Right ventricle myocardium inferior (tissue), 1 donor: ENCODE results near the gene YLPM1. TPM values are rescaled to one million over a fixed set of nuclear protein-coding genes. Genes with fewer than 3 reads are reported as not detected.

ENCODE experiments used
- ATAC-seq: fragments of 200-7000 bp; cut with Tn5 transposase; one replicate; pipeline ENCODE4 v1.9.1; 2020; ENCODE audit warnings: mild to moderate bottlenecking, moderate library complexity
- DNase-seq: peaks from one replicate; pipeline ENCODE4 v3.0.0; 2021; ENCODE audit errors: missing footprints
- intact Hi-C: fragments of 100-400 bp; cut with DNase I; formaldehyde crosslinking; loops from one replicate; pipeline ENCODE4 v1.11.0; 2022
- total RNA-seq: library from RNA; stranded (reverse); fragmentation: NEBNext Ultra II Directional; extraction: Animal tissue kit (Norgen Biotek cat#: 25700); gene quantifications from one replicate; pipeline ENCODE4 v1.2.1, GENCODE V29; 2021
- donor health status: DM: no; HTN: yes; CAD: no; lungs with severe emphysema.

The YLPM1 gene
- total RNA-seq, 1 donor from 2014 or later: 27.1 TPM

DNA sequence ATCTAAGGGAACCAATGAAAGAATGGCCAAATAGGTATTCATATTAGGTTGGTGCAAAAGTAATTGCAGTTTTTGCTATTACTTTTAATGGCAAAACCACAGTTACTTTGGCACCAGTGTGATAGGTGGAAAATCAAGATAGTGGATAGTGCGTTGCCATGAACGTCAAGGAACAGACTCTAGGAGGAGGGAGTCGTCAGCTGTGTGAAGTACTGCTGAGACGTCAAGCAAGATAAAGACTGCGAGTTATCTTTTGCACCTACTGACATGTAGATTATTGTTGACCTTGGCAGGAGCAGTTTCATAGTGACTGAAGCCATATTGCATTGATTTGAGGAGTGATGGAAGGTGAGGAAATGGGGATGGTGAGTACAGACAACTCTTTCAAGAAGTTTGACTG, 8.3 kb downstream of the YLPM1 start:
- intact Hi-C loops: no loop called here

DNA sequence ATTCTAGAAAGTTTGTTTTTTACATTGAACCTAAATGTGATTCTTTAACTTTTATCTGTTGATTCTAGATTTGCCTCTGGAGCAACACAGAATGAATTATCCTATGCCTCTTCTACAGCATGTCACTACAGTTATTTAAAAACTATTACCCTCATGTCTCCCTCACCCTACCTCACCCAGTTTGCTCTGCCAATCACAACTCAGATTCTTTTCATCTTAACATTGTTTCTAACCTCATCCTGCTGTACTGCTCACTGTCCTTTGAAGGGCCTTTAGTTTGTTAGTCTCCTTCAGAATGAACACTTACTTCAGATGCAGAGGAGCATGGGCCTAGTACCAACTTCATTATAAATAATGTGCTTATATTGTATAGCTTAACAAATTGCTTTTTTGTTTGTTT, 21.5 kb downstream of the YLPM1 start:
- peak; percentile 23 for ATAC-seq
- intact Hi-C loops: no loop called here
- no peak for DNase-seq

More for the DNA sequence above, 8.3 kb downstream of the YLPM1 start:
- no peak for DNase-seq
- no peak for ATAC-seq

DNA sequence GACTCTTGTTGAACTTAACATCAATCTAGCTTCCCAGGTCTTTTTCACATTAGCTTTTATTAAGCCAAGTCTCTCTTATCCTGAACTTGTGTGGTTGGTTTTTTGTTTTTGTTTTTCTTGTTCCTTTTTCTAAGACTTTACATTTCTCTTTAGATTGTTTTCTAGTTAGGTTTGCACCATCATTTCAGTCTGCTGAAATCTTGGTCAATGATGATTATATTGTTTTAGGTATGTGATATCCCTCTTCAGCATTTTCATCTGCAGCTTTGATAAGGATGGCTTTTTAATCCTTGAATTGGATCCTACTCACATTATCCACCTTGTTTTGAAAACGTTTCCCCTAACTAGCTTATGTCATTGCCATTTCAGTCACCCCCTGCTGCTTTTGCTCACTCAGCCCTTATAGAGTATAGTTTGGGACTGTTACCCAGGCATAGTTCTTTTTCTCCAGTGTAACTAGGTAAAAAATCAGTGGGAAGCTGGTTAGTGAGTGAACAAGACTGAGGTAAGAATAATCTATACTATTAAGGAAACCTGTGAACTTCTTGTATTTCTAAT, 22.0 kb downstream of the YLPM1 start:
- intact Hi-C loops: no loop called here
- no peak for ATAC-seq
- no peak for DNase-seq

DNA sequence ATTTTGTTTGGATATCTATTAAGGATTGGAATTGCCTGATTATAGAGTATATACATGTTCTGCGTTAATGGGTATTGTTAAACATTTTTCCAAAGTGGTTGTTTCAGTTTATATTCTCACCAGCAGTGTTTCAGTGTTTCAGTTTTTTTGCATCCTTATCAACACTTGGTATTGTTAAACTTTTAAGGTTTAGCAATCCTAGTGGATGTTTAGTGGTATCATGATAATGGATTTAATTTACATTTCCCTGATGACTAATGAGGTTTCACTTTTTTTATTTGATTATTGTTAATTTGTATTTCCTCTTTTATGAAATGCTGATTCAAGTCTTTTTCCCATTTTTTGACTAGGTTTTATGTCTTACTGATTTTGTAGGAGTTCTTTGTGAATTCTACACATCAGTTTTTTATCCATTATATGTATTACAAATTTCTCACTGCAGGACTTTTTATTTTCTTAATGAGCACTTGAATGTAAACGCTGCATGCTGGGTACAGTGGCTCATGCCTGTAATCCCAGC, 23.7 kb downstream of the YLPM1 start:
- ATAC-seq (no peak), DNase-seq (no peak)

DNA sequence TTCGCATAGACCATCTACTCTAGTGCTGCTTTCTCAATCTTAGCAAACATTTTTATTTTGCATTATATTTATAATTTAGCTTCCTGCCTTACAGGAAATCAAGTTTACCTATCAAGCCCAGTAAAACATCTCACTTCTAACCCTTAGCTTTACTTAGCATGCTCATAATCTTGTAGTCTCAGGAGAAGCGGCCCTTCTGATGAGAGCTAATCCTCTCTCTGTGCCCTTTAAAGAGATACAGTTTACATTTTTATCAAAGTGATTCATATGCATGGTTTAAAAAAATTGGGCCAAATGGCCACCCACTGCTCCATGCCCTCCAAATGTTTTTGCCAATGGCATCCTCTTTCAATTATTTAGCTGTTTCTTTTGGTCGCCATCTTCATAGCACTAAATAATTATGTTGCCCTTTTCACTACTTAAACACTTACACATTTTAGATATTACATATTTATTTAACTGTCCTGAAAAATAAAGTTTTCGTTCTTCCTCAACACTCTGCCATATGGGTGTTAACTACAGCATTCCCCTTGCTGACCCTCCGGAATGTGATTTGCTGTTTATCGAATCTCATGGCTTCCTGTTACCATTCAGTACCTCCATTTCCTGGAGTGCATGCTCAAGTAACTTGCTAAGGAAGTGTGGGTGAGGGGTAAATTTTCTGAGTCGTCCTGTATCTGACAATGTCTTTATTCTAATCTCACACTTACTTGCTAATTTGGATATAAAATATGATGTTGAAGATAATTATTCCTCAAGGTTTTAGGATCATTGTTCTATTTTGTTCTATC, 29.3 kb downstream of the YLPM1 start:
- intact Hi-C loops: loop anchor here (5.0 kb wide), 1 partner anchor 430 kb away; no protein-coding TSS in a partner anchor
- ATAC-seq (no peak), DNase-seq (no peak)

More for the DNA sequence above, 23.7 kb downstream of the YLPM1 start:
- intact Hi-C loops: no loop called here

DNA sequence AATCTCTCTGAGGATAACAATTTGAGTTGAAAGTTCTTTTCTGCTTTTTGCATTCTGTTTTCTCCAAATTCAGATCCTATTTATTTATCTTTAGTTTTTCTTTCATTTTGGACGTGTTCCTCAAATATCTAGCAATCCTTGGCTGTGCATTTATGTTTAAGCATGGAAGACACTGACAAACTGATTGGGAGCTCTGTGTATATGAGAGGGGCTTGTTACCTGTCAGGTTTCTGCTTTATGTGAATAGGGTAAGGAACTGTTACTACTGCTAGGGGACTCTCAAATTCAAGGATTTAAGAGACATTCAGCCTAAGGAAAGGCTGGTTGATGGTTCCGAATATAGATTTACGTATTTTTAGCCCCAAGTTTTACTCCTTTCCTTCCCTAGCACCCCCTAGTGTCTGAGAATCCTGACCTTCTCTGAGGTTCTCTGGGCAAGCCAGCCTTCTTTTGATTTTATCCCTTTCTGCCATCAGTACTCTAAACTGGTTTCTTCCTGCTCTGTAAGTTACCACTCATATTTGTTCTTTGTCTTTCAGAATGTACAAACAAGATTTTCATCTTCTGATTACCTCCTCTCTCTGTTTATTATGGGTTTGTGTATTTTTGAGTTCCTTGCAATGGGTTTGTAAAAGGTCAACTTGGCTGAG, 30.5 kb downstream of the YLPM1 start:
- DNase-seq: no peak
- ATAC-seq: no peak
- intact Hi-C loops: loop anchor here (5.0 kb wide), 1 partner anchor 431 kb away; no protein-coding TSS in a partner anchor

DNA sequence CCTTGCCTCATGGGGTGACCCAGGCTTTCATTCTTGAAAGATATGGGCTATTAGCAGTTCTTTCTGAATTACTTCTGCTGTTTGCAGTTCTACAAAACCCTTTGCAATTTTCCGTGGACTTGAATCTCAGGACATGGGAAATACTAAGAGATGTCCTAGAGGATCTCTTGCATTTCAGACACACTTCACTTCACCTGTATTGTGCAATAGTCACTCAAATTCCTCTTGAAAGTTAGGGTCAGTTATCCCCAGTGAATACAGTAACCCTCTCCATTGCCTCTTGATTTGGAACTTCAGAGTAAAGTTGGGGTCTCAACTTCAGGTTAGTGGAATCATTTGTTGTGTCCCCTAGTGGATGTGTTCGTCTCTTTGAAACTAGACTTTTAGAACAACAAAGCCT, 31.8 kb downstream of the YLPM1 start:
- no peak for DNase-seq
- intact Hi-C loops: loop anchor here (5.0 kb wide), 1 partner anchor 433 kb away; no protein-coding TSS in a partner anchor

DNA sequence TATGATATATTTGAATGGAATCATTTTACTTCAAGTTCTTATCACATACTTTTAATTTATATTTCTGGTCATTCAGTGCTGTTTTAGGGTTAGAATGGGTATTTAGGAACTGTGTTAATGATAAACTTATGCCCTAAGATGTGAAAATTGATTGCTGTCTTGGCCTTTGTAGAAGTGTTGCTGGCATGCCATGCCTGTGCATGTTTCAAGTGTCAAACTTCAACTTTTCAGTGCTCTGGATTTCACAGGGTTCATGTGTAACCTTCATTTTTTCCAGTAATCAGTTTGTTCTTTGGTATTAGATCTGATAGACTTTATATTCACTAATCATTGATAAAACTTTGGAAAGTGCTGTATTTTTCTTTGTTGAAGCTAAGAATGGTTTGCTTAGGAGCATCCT, 36.6 kb downstream of the YLPM1 start:
- intact Hi-C loops: loop anchor here (5.0 kb wide), 1 partner anchor 192 kb away; no protein-coding TSS in a partner anchor
- DNase-seq (no peak), ATAC-seq (no peak)

More for the DNA sequence above, 31.8 kb downstream of the YLPM1 start:
- no peak for ATAC-seq

DNA sequence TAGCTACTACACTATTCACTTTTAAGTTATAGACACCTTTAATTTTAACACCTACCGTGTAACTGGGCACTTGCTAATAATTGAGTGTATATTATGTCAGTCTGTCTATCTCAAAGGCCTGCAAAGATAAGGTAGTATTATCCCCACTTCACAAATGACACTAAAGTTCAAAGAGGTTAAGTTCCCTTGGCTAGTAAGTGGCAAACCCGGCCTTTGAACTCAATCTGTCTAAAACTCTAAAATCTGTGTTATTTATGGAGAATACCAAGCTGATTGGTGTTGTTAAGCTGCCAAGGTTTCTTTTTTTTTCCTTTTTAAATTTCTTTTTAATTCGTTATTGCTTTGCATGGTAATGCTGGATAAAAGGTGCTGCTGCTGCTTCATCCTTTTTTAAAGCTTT, 37.7 kb downstream of the YLPM1 start:
- intact Hi-C loops: loop anchor here (5.0 kb wide), 1 partner anchor 193 kb away; no protein-coding TSS in a partner anchor
- ATAC-seq: no peak
- DNase-seq: no peak

DNA sequence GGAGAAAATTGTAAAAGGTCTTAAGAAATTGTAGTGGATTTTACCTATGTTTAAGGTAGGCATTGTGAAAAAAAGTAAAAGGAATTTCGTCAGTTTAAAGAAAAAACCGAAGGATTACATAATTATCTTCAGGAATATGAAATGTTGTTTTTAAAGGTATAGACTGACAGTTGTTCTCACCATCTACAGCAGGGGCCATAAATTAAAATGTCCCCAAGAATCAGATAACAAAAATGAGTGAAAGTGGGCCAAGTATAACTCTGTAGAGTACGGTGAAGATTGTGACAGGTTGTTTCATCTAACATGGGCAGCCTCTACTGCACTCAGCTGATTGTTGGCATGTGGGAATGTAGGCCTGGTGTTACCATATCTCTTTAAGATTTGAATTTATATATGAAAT, 38.3 kb downstream of the YLPM1 start:
- ATAC-seq: no peak
- no peak for DNase-seq
- intact Hi-C loops: loop anchor here (5.0 kb wide), 1 partner anchor 194 kb away; no protein-coding TSS in a partner anchor

DNA sequence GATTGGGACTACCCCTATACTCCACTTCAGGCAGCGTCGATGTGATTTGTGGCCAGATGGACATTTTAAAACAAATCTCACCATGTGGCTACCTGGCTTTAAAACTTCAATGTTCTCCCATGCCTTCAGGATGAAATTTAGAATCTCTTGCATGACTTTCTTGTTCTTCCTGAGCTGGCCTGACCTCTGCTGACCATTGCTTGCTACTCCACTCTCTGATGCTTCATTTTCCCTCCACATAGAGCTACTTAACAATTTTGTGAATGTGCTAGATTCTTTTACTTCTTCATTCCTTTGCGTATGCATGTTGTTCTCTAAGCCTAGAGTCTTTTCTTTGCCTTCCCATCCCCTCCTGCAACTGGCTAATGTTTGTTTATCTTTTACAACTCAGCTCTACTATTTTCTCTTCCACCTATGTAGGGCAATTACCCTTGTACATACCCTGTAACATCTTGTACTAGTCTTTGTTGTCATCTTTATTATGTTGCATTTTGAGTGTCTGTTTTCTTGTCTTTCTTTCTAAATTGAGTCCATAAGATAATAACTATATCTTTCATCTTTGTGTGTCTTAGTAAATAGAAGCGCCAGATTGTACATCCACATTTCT, 41.2 kb downstream of the YLPM1 start:
- DNase-seq (no peak), ATAC-seq (no peak)
- intact Hi-C loops: loop anchor here (5.0 kb wide), 1 partner anchor 197 kb away; no protein-coding TSS in a partner anchor

DNA sequence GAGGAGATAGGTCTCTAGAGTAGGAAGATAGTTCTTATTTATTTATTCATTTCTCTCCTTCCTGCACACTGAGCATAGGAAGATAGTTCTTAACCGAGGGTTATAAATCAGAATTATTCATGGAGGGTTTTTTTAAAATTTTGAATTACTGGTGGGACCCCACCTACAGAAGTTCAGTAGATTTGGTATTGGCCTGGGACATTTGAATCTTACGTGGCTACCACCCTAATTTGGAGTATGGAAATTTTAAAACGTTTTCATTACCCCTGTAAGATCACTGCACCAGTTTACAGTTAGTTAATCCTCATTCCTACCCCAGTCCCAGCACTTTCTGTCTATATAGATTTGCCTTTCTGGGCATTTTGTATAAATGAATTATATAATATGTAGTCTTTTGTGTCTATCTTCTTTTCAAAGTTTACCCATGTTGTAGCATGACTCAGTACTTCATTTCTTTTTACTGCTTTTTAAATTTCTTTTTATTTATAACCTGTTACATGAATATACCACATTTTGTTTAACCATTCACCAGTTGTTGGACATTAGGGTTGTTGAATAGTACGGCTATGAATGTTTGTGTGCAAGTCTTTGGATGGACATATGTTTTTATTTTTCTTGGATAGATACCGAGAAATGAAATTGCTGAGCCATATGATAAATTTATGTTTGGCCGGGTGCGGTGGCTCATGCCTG, 44.9 kb downstream of the YLPM1 start:
- DNase-seq (no peak), ATAC-seq (no peak)
- intact Hi-C loops: no loop called here

DNA sequence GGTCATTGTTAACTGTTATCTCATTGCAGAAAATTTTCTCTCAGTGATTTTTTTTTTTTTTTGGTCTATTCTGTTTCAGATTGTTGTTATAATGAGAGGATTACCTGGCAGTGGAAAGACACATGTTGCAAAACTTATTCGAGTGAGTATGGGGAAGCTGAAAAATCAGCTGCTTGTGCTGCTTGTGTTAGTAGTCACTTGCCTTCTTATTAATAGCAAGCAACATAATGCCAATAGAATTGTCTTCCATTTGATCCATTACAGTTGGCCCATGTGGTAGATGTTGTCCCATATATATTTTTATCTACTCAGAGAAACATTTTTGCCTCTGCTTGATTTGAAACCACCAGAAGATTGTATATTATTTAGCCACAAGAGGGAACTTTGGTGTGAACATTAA, 53.0 kb downstream of the YLPM1 start:
- ATAC-seq (no peak), DNase-seq (no peak)
- intact Hi-C loops: no loop called here

DNA sequence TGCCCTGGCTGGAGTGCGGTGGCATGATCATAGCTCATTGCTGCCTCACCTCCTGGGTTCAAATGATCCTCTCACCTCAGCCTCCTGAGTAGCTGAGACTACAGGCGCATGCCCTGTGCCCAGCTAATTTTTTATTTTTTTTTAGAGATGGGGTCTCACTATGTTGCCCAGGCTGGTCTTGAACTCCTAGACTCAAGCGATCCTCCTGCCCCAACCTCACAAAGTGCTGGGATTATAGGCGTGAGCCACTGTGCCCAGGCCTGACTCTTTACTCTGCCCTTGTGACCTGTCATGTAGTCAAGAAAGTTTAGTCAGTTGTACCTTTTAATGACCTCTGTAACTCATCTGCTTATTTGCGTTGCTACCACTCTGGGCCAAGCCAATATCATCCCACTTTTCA, 57.2 kb downstream of the YLPM1 start:
- intact Hi-C loops: no loop called here
- DNase-seq (no peak), ATAC-seq (no peak)

DNA sequence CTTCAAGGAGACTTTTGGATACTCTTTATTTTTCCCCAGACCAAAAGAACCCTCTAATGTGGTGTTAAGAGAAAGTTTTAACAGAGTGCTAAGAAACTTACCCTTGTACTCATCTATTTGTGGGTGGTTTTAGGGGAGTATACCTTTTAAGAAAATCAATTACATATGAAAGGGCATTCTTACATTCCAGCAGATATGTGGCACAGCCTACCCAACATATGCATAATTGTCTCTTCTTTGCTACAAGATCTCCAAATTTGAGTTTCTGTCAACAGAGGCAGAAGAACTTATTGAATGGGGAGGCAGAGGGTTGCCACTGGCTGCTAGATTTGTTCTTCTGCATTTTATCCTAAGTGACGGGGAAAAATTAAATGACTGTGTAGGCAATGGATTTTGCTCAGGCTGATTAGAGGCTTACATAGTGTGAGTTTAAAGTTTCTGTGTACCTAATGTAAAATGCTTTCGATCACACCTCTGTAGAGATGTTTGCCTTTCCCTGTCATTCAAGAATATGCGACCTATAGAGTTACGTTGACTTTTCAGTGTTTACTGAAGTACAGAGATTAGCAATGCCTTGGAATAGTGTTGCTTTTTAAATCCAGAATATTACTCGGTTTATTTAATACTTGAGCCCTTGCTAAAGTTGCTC, 58.3 kb downstream of the YLPM1 start:
- no peak for ATAC-seq
- intact Hi-C loops: no loop called here
- no peak for DNase-seq

DNA sequence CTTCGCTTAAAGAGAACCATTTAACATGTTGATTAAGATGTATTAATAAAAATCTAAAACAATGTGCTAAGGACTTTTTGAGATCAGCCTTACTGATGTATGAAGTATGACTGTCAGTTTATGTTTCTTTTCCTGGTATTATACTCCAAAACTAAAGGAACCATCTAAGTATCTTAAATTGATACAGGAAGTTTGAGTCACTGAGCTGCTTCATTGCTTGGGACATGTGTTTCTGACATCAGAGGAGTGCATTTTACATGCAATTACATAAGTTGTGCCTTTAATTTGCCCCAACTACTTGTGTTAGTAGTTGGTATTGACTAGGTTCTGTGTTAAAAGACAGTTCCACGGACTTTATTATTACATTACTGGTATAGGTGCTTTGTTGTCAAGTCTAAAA, 61.9 kb downstream of the YLPM1 start:
- ATAC-seq (no peak), DNase-seq (no peak)
- intact Hi-C loops: no loop called here

DNA sequence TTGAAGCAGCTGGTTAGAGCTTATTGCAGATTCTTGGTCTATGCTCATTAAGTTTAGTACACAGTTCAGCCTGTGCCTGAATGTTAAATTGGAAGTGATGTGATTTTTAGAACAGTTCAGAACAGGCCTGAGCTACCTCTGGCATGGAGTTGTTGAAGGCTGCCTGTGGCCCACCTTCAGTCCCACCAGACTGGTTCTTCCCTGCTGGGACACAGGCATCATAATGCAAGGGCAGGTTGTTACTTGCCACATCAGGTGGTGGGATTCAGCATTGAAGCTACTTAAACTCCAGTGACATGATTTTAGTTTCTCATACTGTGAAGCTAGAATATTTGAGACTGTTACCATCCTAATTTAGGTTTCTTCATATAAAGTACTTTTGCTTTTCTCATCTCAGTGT, 63.5 kb downstream of the YLPM1 start:
- ATAC-seq: no peak
- intact Hi-C loops: no loop called here
- no peak for DNase-seq

DNA sequence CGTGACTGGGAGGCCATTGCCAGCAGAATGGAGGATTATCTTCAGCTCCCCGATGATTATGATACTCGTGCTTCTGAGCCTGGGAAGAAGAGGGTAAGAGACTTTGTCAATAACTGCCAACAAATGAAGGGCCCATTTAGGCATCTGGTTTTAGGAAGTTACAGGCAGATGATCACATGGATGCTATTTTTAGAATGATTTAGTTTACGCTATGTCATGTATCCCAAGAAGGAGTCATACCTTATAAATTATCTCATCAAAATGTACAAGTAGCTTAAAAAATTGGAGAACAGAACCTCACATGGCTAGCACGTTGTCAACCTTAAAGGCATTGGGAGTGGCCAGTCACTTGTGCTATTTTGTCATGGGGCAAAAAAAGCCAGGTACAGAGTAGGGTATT, 66.1 kb downstream of the YLPM1 start:
- intact Hi-C loops: no loop called here
- no peak for ATAC-seq

More for the DNA sequence above, 66.1 kb downstream of the YLPM1 start:
- no peak for DNase-seq
